ENCODE data around the gene ZNF408.
A peak's percentile ranks its signal among the peaks of the same experiment; 100 is the strongest.

The ZNF408 gene

GRCh38 chr11:46671958-46672315, 28.9 kb upstream of the ZNF408 start:
- peaks cover 64% of the 10 kb centered on the region for H3K4me1 Mint-ChIP-seq (ENCODE audit: low read depth)
- H3K27ac Mint-ChIP-seq = peak overlapping the region; percentile 34

GRCh38 chr11:46672381-46672839, 28.4 kb upstream of the ZNF408 start:
- no peaks in the 10 kb centered on the region for H3K27me3 Mint-ChIP-seq
- no peaks in the 10 kb centered on the region for H3K9me3 Mint-ChIP-seq
- no peak overlapping the region for H3K4me3 Mint-ChIP-seq
- H3K4me1 Mint-ChIP-seq (ENCODE audit: low read depth) = peaks cover 67% of the 10 kb centered on the region
- peak overlapping the region; percentile 69 for H3K27ac Mint-ChIP-seq
- H3K36me3 Mint-ChIP-seq (ENCODE audit: low read depth) = peaks cover 41% of the 10 kb centered on the region

More at GRCh38 chr11:46671958-46672315, 28.9 kb upstream of the ZNF408 start:
- Mint-ChIP-seq H3K36me3 (ENCODE audit: low read depth) (peaks cover 39% of the 10 kb centered on the region), H3K4me3 (no peak overlapping the region), H3K27me3 (no peaks in the 10 kb centered on the region), H3K9me3 (no peaks in the 10 kb centered on the region)

- no peaks in the 10 kb centered on the region for H3K9me3 Mint-ChIP-seq
- H3K36me3 Mint-ChIP-seq (ENCODE audit: low read depth) = peaks cover 39% of the 10 kb centered on the region
- no peak overlapping the region for H3K27ac Mint-ChIP-seq
- H3K4me1 Mint-ChIP-seq (ENCODE audit: low read depth) = peaks cover 67% of the 10 kb centered on the region
- H3K27me3 Mint-ChIP-seq = no peaks in the 10 kb centered on the region
- no peak overlapping the region for H3K4me3 Mint-ChIP-seq
Observed at GRCh38 chr11:46673713-46674462, 26.9 kb upstream of the ZNF408 start.

DNA sequence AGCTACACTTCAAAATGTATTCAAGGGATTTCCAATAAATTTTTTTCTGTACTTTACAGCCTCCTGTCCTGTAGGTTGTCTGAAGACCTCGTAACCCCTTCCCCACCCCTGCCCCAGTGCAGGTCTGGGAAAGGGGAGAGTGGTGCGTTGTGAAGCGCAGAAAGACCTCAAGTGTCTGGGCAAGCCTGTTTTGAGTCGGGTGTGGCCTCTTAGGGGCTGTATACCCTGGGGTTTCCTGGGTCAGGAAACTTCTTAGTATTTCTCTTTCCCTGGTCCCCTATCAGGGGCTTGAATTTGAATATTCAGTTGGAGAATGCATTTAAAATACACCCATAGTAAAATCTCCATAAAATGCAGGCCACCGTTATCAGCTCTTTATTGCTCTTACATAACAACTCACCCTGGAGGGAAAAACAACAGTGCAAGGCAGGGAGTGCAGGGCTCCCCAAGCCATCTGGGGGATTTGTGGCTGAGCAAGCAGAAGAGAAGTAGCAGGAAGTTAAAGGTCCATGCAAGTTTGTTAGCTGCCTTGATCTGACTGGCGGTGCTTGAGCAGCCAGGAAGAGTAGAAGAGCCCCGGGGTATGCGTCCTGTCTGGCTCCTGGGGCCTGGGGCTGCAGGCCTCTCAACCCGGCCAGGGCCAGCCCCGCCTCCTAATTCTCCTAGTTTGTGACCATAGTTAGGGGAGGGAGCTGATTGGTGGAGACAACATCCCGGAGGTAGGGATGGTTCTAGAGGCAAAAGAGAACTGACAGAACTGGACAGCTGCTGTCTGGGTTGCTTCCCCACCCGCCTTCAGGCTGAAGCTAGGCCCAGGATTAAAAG, 26.2 kb upstream of the ZNF408 start:
- H3K27me3 Mint-ChIP-seq = no peaks in the 10 kb centered on the region
- peaks cover 34% of the 10 kb centered on the region for H3K36me3 Mint-ChIP-seq (ENCODE audit: low read depth)
- H3K4me1 Mint-ChIP-seq (ENCODE audit: low read depth) = peaks cover 63% of the 10 kb centered on the region
- no peaks in the 10 kb centered on the region for H3K9me3 Mint-ChIP-seq
- no peak overlapping the region for H3K4me3 Mint-ChIP-seq
- H3K27ac Mint-ChIP-seq = peak overlapping the region; percentile 12

DNA sequence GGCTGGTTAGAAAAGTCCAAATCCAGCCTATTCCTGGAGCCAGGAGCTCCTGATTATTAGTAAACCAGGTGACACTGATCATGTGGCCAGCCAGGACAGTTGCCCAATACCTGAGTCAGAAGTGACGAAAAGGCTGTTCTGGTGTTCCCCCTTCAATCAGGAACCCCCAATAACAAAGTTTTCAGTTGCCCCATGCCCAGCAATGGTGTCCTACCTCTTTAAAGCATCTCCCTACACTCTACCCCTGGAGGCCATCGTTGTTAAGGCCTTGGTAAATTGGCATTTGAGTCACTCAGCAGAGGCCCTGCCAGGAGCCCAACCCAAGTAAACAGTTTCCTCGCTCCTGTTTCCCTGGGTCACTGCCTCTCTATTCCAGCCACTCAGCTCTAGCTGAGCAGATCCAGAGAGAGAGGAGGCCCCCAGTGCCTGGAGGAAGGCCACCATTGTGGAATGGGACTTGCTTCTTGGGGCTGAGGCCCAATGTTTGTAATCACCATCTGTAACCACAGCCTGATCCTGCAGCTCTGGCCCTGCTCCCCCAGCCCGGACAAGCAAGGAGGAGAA, 25.5 kb upstream of the ZNF408 start:
- H3K4me3 Mint-ChIP-seq = no peak overlapping the region
- no peak overlapping the region for H3K27ac Mint-ChIP-seq
- H3K4me1 Mint-ChIP-seq (ENCODE audit: low read depth) = peaks cover 58% of the 10 kb centered on the region
- H3K27me3 Mint-ChIP-seq = no peaks in the 10 kb centered on the region
- peaks cover 32% of the 10 kb centered on the region for H3K36me3 Mint-ChIP-seq (ENCODE audit: low read depth)
- no peaks in the 10 kb centered on the region for H3K9me3 Mint-ChIP-seq

GRCh38 chr11:46675949-46676348, 24.9 kb upstream of the ZNF408 start:
- Mint-ChIP-seq H3K4me1 (ENCODE audit: low read depth) (peaks cover 52% of the 10 kb centered on the region), H3K4me3 (no peak overlapping the region), H3K9me3 (no peaks in the 10 kb centered on the region), H3K27me3 (no peaks in the 10 kb centered on the region), H3K36me3 (ENCODE audit: low read depth) (peaks cover 34% of the 10 kb centered on the region), H3K27ac (no peak overlapping the region)

DNA sequence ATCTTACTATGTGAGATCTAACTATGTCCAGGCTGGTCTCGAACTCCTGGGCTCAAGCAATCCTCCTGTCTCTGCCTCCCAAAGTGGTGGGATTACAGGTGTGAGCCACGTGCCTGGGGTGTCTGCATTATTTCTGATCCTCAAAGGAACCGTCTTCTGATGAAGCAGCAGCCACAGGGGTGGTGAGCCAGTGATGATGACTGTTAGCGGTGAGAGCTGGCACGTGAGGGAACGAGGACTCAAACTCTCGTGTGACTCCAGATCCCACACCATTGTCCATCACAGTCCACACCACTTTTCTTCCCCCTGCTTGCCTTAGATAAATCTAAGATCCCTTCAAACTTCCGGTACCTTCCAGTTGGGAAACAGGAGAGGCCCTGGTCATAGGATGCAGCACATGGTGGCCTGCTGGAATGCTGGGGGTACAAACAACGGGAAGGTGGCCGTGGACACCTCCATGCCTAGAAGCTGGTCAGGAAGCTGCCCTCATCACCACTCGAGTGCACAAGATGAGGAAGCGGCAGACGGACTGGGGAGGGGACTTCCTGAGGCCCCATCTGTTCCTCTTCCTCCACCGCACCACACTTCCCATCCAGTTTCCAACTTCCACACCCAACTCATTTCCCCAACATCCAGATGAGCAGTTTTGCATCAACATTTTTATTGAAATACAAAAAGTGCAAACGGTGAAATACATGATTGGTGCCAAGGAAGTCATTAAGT, 24.2 kb upstream of the ZNF408 start:
- H3K4me1 Mint-ChIP-seq (ENCODE audit: low read depth) = peaks cover 47% of the 10 kb centered on the region
- no peak overlapping the region for H3K27ac Mint-ChIP-seq
- H3K36me3 Mint-ChIP-seq (ENCODE audit: low read depth) = peaks cover 30% of the 10 kb centered on the region
- H3K9me3 Mint-ChIP-seq = no peaks in the 10 kb centered on the region
- no peak overlapping the region for H3K4me3 Mint-ChIP-seq
- no peaks in the 10 kb centered on the region for H3K27me3 Mint-ChIP-seq

DNA sequence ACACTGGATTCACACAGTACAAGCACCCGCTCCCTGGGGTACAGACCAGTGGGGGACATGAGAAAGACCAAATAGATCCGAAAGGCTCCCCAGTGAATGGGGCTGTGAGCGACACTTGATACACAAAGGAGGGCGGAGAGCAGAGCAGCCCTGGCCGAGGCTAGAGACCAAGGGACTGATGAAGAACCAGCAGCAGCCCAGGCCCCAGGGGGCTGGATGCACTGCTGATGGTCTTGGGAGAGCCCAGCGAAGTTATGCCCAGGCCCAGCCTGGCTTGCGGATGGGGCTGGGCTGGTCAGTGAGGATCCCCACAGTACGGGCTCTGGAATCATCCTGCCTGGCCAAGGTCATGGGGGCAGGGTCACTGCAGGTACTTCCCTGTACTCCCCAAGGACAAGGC, 23.7 kb upstream of the ZNF408 start:
- Mint-ChIP-seq H3K4me1 (ENCODE audit: low read depth) (peaks cover 41% of the 10 kb centered on the region), H3K27me3 (no peaks in the 10 kb centered on the region), H3K4me3 (no peak overlapping the region), H3K36me3 (ENCODE audit: low read depth) (peaks cover 25% of the 10 kb centered on the region), H3K27ac (no peak overlapping the region), H3K9me3 (no peaks in the 10 kb centered on the region)

DNA sequence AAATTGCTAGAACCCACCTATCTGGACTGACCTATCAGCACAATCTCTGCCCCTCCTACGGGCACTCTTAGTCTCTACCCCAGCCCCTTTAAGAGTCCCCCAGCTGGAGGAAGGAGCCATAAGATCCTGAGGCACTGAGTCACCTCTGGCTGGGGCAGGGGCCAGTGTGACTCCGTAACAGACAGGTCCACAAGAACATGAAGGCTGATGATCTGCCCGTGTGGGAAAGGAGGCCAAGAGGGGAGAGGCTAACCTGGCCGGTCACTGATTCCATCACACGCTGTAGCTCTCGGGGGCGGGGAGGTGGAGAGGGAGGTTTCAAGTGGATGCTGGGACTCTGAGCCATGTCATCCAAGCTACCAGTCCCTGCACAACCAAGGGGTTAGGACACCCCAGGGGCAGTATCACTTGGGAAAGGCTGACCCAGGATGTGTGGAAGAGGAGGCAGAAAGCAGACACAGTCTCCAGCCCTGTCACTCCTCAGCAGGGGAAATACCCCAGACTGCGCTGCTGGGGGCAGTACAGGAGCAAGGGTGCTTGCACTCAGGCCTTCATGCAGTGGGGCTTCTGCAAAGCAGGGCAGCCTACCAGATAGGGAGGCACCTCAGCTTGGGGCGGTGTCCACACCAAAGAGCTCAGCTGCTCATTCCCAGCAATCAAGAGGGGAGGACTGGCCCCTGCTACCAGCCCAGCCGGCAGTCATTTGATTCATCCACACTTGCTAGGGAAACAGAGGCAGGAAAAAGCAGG, 22.7 kb upstream of the ZNF408 start:
- Mint-ChIP-seq H3K27me3 (no peaks in the 10 kb centered on the region), H3K36me3 (ENCODE audit: low read depth) (peaks cover 17% of the 10 kb centered on the region), H3K4me3 (no peak overlapping the region), H3K4me1 (ENCODE audit: low read depth) (peaks cover 34% of the 10 kb centered on the region), H3K9me3 (no peaks in the 10 kb centered on the region), H3K27ac (no peak overlapping the region)

- no peak overlapping the region for H3K27ac Mint-ChIP-seq
- H3K27me3 Mint-ChIP-seq = no peaks in the 10 kb centered on the region
- no peaks in the 10 kb centered on the region for H3K9me3 Mint-ChIP-seq
- H3K36me3 Mint-ChIP-seq (ENCODE audit: low read depth) = peaks cover 17% of the 10 kb centered on the region
- H3K4me3 Mint-ChIP-seq = no peak overlapping the region
- peaks cover 30% of the 10 kb centered on the region for H3K4me1 Mint-ChIP-seq (ENCODE audit: low read depth)
Observed at GRCh38 chr11:46678741-46679130, 22.1 kb upstream of the ZNF408 start.

- no peak overlapping the region for H3K4me3 Mint-ChIP-seq
- H3K27me3 Mint-ChIP-seq = no peaks in the 10 kb centered on the region
- peaks cover 22% of the 10 kb centered on the region for H3K36me3 Mint-ChIP-seq (ENCODE audit: low read depth)
- H3K9me3 Mint-ChIP-seq = no peaks in the 10 kb centered on the region
- peaks cover 23% of the 10 kb centered on the region for H3K4me1 Mint-ChIP-seq (ENCODE audit: low read depth)
- no peak overlapping the region for H3K27ac Mint-ChIP-seq
Observed at GRCh38 chr11:46679241-46680163, 21.3 kb upstream of the ZNF408 start.

GRCh38 chr11:46680164-46680760, 20.6 kb upstream of the ZNF408 start:
- Mint-ChIP-seq H3K27me3 (no peaks in the 10 kb centered on the region), H3K4me1 (ENCODE audit: low read depth) (peaks cover 15% of the 10 kb centered on the region), H3K9me3 (no peaks in the 10 kb centered on the region), H3K27ac (no peak overlapping the region), H3K36me3 (ENCODE audit: low read depth) (peaks cover 24% of the 10 kb centered on the region), H3K4me3 (no peak overlapping the region)

- no peaks in the 10 kb centered on the region for H3K9me3 Mint-ChIP-seq
- peaks cover 24% of the 10 kb centered on the region for H3K36me3 Mint-ChIP-seq (ENCODE audit: low read depth)
- no peak overlapping the region for H3K4me3 Mint-ChIP-seq
- no peak overlapping the region for H3K27ac Mint-ChIP-seq
- H3K27me3 Mint-ChIP-seq = no peaks in the 10 kb centered on the region
- peaks cover 10% of the 10 kb centered on the region for H3K4me1 Mint-ChIP-seq (ENCODE audit: low read depth)
Observed at GRCh38 chr11:46680815-46681214, 20.0 kb upstream of the ZNF408 start.

All from stimulated activated naive CD8-positive, alpha-beta T cell treated with anti-CD3 and anti-CD28 coated beads, Interleukin-15, Interleukin-2, amounts not matched to agents 100 ng/mL and 50 ng/mL, for 24 hours (primary cell).